HG03196 (cell line): ENCODE data around the gene CNTN5.

Experiments used
- ATAC-seq: cut with Tn5 transposase; IDR thresholded peaks from one replicate; pipeline ENCODE4 v1.9.1; 2021; ENCODE audit not compliant: unreplicated experiment

CNTN5 gene

GRCh38 chr11:99589771-99590170, 569.0 kb downstream of the CNTN5 start:
- ATAC-seq: no peak

DNA sequence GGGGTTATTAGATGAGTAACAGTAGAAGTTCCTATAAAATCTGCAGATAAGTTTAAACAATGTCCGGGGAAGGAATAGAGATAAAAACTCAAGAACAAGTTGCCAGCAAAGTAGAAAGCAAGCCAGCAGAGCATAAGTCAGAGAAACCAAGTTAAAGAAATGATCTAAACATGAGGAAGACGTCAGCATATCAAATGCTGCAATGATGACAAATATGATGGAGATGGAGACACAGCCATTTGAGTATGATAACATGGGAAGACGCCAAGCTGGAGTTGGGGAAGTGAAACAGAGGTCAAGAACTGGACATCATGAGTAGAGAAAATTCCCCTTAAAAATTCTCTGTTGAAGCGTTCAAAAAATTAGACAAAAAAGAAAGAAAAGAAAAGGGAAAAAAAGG, 571.5 kb downstream of the CNTN5 start:
- no peak for ATAC-seq

GRCh38 chr11:99593197-99593596, 572.4 kb downstream of the CNTN5 start:
- no peak for ATAC-seq

DNA sequence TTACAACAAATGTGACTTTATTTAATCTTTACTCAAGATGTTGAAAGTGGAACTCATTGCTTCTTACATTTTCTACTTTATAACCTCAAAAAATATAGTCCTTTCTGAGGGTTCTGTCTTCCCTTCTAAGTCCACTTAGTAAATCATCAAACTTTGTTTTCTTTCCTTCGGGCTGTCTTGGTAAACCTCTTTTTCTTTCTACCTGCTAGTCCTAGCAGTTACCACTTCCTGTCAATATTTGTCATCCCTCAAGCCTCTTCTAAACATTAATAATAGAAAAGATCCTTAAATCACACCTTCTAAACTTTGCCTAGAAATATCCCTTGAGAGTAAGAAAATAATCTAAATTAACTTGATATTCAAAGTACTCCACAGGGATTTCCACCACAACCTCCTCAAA, 580.4 kb downstream of the CNTN5 start:
- ATAC-seq: no peak

- no peak for ATAC-seq
Observed at GRCh38 chr11:99614352-99614751, 593.6 kb downstream of the CNTN5 start.

DNA sequence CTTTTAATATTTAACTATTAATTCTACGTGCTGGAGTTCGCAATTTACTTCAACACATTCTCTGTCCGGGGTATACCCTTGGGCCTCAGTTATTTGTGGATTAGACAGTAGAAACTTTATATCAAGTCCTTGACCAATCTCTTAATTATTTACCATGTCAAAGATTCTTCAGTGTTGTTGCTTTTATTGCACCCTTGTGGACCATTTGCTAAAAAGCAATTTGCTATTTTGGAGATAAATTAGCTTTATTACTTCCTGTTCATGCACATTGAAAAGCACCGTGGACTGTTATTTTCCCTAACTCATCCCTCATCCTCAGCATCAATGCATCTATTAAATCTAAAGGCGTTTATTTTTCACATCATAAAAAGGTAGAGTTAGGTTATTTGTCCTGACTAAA, 609.9 kb downstream of the CNTN5 start:
- no peak for ATAC-seq

GRCh38 chr11:99631618-99632017, 610.9 kb downstream of the CNTN5 start:
- ATAC-seq: no peak

DNA sequence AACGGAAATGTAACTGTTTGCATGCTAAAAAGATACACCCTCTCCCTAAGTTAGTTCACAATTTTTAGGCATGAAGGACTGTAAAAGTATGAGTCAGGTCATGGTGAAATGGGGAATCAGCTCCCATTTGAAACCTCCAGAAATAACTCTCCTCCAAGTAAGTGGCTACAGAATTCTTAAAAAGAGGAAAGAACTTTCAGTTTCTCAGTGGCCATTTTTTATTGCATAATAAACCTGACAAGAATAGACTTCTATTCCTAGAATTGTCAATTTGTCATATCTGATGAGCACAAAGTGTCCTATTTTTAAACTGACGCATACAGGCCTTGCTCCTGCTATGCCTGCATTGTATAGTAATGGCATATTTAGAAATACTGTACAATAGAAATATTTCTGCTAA, 612.2 kb downstream of the CNTN5 start:
- ATAC-seq: no peak

- no peak for ATAC-seq
Observed at GRCh38 chr11:99634581-99634980, 613.8 kb downstream of the CNTN5 start.

- ATAC-seq: no peak
Observed at GRCh38 chr11:99638073-99638553, 617.4 kb downstream of the CNTN5 start.

DNA sequence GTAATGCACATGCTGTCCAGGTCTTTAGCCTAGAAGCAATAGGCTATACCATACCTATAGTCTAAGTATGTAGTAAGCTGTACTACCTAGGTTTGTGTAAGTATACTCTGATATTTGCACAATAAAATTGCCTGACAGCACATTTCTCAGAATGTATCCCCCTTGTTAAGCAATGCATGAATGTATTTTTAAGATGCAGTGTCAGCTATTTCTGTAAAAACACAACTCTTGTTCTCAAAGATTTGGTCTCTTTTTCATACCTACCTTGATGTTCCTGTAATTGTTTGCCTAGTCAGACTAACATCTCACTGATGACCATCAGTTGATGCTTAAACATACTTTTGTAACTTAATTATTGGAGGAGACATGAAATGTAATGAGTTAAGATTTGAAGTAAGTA, 619.9 kb downstream of the CNTN5 start:
- ATAC-seq: no peak

DNA sequence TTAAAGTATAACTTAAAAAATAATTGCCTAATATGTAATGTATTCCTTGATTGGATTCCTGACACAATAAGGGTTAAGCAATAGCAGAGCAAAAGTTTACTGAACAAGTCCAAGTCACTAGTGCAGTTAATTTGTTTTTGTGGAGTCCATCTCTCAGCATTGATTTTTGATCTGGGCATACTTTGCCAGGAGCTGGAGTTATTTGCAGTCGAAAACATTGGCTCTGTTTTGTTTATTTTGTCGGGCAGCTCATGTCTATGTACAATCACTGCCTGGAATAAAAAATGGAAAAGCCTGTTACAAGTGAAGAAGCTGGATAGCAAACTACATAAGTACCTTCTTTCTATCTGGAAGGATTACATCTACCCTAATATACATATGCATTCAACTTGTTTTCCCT, 625.2 kb downstream of the CNTN5 start:
- no peak for ATAC-seq

- ATAC-seq: no peak
Observed at GRCh38 chr11:99670067-99670676, 649.4 kb downstream of the CNTN5 start.

- no peak for ATAC-seq
Observed at GRCh38 chr11:99671808-99672409, 651.2 kb downstream of the CNTN5 start.

DNA sequence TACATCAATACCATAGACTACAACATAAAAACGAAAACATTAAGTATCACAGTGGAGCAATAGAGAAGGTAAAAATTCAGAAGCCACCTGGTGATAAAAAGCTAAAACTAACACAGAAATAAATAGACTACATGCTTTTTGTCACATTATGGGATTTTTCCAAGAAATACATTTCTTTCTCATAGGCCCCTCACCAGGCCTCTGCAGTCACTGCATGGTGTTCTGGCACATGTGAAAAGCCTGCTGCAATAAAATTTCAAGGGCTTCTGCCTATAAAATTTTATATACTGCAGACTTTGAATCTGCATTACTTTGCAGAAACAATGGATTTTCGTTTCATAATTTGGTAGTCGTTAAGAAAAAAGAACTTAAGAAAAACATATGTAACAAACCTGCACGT, 655.5 kb downstream of the CNTN5 start:
- no peak for ATAC-seq

DNA sequence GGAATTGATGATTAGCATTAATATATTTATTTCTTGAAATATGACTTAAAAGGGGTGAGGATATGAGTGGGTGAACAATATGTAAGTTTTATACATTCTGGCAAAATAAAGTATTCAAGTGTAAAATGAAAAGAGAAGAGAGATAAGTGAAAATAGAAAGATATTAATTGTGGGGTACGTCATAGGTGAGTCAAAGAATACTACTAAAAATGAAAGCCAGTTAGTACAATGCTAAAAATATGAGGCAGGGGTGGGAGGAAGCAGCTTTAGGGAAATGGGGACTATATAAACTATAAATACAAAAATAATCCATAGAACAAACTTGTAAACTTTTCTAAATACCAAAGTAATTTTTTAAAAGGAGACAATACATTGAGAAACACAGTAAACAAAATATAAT, 661.4 kb downstream of the CNTN5 start:
- no peak for ATAC-seq

GRCh38 chr11:99682646-99683045, 661.9 kb downstream of the CNTN5 start:
- ATAC-seq: no peak

DNA sequence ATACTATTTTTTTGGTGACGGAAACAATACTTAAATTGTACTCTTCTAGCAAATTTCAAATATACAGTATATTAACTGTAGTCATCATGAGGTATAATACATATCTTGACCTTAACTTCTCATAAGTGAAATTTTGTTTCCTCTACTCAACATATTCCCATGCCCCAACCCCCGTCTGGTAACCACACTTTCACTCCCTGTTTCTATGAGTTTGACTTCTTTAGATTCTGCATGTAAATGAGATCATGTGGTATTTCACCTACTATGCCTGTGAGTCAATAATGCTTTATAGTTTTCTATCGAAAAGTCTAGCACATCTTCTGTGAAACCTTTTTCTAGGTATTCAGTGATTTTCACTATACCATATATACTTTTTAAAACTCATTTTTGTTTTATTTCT, 663.2 kb downstream of the CNTN5 start:
- ATAC-seq: peak; percentile 52

- ATAC-seq: no peak
Observed at GRCh38 chr11:99686838-99687237, 666.1 kb downstream of the CNTN5 start.

DNA sequence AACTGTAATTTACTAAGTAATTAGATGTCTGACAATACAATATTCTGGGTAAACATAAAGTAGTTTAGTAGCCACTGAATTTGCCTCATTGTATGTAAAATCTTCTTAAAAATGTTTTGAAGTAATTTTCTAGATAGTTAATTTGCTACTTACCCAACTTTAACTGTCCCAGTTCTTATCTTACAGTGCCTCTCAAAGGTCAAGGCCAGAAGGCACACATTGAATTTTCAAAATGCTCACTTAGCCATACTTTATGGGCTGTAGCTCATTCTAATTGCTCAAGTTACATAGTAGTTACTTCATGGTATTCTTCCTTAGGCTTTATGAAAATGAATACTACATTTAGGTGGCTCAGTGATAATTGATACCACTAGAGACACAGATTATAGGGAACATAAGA, 666.6 kb downstream of the CNTN5 start:
- ATAC-seq: no peak

DNA sequence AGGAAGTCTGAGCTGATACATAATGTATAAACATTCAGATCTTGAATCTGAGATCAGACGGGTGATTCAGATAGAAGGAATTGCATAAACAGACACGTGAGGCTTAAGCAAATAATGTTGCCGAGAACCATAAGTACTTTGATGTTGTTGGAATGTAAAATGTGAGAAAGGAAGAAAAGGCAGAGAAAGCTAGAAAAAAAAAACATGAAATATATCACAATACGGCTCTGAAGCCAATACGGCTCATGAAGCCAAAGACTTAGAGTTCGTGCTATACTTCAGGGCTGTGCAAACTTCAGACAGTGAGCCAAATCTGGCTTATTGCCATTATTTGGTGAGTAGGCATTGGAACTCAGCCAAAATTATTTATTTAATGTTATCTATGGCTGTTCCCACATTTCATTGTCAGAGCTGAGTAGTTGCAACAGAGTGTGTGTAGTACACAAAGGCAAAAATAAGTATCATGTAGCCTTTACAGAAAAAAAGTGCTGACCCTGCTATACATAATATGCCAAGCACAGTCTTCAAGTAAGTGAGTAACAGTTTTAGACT, 673.3 kb downstream of the CNTN5 start:
- no peak for ATAC-seq

DNA sequence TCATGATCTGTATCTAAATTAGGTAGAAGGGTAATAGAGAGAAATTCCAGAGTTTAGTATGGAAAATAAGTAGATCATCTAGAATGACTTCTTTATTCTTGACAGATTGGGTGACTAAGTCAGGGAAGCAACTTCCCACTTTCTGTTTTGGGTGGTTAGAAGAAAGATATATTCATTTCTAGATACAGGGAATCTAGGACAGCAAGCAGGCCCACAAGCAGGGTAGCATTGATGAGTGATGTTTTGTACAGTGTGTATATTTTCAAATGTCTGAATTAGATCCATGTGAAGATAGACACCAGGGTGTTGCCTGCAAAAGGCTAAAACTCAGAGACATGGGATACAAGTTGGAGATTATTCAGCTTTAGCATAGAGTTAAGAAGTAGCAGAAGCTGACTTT, 674.4 kb downstream of the CNTN5 start:
- ATAC-seq: no peak

- no peak for ATAC-seq
Observed at GRCh38 chr11:99706848-99707247, 686.1 kb downstream of the CNTN5 start.
